Measurements from ENCODE around the gene CDCA4.
"Not testable (repeated sequence)": the region's sequence is repeated elsewhere in the genome, so short reads cannot be mapped to it uniquely, and the experiment has no call there.

The CDCA4 gene

GRCh38 chr14:105034315-105035039 is 13.6 kb upstream of the CDCA4 start:
- no peak for DNase-seq (ENCODE audit: low read depth in 2 of 2)

DNA sequence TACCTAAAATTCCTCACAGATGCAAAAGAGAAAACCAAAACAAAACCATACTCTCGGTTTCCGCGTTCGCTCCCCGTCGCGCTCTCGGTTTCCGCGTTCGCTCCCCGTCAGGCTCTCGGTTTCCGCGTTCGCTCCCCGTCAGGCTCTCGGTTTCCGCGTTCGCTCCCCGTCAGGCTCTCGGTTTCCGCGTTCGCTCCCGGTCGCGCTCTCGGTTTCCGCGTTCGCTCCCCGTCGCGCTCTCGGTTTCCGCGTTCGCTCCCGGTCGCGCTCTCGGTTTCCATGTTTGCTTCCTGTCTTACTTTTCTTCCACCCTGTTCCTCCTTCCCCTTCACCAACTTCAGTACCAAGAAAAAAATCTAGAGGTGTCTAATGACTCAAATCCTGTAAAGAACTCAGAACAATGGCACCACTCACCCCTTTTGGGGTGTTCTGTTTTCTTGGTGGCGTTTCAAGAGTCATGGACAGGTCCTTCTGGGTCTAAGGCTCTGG is 12.6 kb upstream of the CDCA4 start:
- DNase-seq (ENCODE audit: low read depth in 2 of 2), result not testable (repeated sequence)

GRCh38 chr14:105032451-105032901 is 11.6 kb upstream of the CDCA4 start:
- not testable (repeated sequence) for DNase-seq (ENCODE audit: low read depth in 2 of 2)

GRCh38 chr14:105030836-105031396 is 10.0 kb upstream of the CDCA4 start:
- DNase-seq (ENCODE audit: low read depth in 2 of 2), result no peak

- DNase-seq (ENCODE audit: low read depth in 2 of 2), result no peak
Observed at GRCh38 chr14:105030194-105030593, 9.3 kb upstream of the CDCA4 start.

GRCh38 chr14:105029402-105029801 is 8.5 kb upstream of the CDCA4 start:
- DNase-seq (ENCODE audit: low read depth in 2 of 2), result no peak

DNA sequence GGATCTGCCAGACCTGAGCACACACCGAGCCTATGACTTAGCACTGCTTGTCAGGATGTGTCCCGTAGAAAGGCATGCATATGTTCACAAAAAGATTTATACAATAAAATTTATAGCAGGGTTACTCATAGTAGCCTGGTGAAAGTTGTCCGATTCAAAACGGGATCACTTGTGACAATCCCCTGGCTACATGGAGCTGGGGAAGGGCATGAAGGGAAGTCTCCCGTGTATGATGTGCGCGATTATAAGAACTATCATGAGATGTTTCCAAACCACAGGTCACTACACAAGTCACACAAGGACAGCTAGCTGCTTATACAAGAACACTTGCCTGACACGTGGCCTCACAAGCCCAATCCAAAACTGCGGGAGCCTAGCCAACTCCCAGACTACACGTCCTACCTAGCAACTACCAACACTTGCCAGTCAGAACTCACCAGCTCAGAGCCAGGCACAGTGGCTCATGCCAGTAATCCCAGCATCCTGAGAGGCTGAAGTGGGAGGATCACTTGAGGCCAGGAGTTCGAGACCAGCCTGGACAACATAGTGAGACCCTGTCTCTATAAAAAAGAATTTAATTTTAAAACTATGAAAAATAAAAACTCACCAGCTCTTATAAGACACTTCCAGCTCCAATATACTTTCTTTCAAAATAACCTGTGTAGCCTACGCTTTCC is 7.5 kb upstream of the CDCA4 start:
- no peak for DNase-seq (ENCODE audit: low read depth in 2 of 2)

DNA sequence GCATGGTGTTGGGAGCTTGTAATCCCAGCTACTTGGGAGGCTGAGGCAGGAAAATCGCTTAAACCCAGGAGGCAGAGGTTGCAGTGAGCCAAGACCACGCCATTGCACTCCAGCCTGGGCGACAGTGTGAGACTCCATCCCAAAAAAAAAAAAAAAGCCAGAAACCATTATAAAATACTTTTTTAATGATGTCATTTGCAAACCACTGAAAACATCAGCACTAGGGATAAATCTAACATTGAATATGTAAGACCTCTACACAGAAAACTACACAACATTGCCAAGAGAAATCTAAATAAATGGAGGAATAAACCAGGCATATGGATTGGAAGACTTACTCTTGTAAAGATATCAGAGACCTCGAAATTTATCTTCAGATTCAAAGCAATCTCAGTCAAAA is 6.8 kb upstream of the CDCA4 start:
- not testable (repeated sequence) for DNase-seq (ENCODE audit: low read depth in 2 of 2)

- no peak for DNase-seq (ENCODE audit: low read depth in 2 of 2)
Observed at GRCh38 chr14:105026802-105027563, 6.1 kb upstream of the CDCA4 start.

DNA sequence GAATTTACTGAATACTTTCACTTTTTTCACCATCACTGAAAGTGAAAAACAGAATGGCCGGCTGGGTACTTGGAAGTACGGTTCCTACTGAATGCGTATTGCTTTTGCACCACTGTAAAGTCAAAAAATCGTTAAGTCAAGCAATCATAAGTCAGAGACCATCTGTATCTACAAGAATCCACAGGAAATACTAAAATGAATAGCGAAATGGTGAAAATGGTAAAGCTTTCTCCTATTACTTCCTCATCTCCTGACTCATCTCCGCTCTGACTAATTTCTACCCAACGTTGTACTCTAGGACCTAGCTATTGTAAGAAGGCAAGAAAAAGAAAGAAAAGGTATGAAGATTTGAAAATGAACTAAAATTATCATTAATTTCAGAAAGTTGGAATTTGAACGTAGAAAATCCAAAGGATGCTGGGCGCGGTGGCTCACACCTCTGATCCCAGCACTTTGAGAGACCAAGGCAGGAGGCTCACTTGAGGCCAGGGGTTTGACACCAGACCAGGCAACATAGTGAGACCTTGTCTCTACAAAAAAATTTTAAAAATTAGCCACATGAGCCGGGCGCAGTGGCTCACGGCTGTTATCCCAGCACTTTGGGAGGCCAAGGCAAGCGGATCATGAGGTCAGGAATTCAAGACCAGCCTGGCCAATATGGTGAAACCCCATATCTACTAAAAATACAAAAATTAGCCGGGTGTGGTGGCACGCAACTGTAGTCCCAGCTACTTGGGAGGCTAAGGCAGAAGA is 5.3 kb upstream of the CDCA4 start:
- DNase-seq (ENCODE audit: low read depth in 2 of 2), result no peak

DNA sequence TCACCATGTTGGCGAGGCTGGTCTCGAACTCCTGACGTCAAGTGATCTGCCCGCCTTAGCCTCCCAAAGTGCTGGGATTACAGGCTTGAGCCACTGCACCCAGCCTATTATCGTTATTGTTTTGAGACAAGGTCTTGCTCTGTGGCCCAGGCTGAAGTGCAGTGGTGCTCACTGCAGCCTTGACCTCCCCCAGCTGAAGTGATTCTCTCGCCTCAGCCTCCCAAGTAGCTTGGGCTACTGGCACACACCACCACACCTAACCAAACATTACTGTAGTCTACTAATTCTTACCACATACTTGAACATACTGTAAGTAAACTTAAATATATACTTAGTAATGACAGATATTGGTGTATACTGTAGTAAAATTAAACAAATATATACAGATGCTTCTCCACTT is 4.5 kb upstream of the CDCA4 start:
- no peak for DNase-seq (ENCODE audit: low read depth in 2 of 2)

GRCh38 chr14:105023791-105024480 is 3.1 kb upstream of the CDCA4 start:
- no peak for DNase-seq (ENCODE audit: low read depth in 2 of 2)

- no peak for DNase-seq (ENCODE audit: low read depth in 2 of 2)
Observed at GRCh38 chr14:105023144-105023543, 2.3 kb upstream of the CDCA4 start.

GRCh38 chr14:105022276-105022670 is 1.4 kb upstream of the CDCA4 start:
- DNase-seq (ENCODE audit: low read depth in 2 of 2), result no peak

DNA sequence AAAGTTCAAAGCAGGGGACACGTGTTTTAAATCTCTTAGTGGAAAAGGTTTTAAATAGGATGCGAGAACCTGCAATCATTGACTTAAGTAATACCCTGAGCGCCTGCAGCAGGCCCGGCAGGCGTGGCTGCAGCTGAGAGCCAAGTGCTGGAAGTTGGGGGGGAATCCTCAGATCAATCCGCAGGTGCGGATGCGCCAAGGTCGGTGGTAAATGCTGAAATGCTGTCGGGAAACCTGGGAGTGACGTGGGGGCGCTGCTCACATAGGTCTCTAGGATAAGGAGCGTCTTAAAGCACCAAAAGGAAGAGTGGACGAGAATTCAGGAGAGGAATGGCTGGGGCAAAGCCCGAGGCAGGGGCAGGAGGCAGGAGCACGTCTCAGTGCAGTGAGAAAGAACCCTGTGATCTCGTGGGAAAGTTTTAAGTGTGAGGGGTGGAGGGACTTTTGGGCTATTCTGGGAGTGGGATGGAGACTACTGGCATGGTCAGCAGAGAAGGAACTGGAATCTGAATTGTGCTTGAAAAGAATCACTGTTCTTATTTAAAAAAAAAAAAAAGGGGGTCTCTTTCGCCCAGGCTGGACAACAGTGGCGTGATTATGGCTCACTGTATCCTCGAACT is 883 bp upstream of the CDCA4 start:
- DNase-seq (ENCODE audit: low read depth in 2 of 2), result peak in 1 of 2 donors; percentile 22

DNA sequence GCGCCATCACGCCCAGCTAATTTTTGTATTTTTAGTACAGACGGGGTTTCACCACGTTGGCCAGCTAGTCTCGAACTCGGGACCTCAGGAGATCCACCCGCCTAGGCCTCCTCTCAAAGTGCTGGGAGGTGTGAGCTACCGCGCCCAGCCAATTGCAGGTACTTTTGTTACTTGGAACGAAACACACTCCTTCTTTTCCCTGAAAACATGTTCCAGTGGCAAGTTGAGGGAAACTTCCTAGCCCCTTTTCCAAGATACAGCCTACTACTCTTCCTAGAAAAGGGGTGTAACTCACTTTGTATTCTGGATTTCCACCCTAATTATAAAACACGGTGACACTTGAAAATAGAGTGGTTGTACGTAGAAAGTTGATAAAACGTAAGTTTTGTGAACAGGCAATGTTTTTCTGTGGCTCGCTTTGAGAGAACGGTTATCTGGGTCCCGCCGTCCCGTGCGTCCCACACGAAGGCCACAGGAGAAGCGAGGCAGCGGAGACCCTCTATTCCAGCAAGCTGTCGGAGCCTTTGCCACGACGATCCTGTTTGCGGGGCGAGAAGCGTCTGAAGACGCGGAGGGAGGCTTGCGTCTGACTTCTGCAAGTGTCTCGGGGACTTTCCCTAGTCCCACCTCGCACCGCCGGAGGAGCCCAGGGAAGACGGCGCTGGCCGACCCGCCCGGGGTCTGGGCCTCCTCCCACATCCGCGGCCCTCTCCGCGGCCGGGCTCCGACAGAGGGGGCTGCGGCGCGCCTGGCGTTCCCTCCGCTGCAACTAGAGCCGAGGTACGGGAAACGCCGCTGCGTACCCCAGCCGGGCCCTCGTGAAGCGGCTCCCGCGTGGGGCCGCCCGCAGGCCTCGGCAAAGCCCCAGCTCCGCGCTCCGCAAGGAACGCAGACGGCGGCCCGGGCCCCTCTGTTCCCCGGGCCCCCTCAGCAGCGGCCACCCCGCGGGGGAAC is 745 bp downstream of the CDCA4 start:
- DNase-seq (ENCODE audit: low read depth in 2 of 2), result peak; percentile 26 to 37

DNA sequence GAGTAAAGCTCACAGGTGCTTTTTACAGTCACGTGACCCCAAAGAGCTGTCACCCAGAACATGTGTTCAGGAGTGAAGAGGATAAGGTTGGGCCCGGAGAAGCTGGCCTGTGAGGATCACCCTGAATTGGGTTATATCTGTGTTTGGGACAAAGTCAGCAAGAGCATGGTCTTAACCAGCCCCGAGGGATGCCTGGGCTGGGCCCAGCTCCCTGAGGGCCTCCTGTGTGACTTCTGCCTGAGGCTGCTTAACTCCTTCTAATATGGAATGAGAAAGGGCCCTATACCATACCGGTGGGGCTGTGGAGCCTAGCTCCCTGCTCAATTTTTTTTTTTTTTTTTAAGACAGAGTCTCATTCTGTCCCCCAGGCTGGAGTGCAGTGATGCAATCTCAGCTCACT is 2.5 kb downstream of the CDCA4 start:
- no peak for DNase-seq (ENCODE audit: low read depth in 2 of 2)

- no peak for DNase-seq (ENCODE audit: low read depth in 2 of 2)
Observed at GRCh38 chr14:105015905-105016304, 5.0 kb downstream of the CDCA4 start.

GRCh38 chr14:105015242-105015641 is 5.6 kb downstream of the CDCA4 start:
- DNase-seq (ENCODE audit: low read depth in 2 of 2), result no peak
